Heart left ventricle (tissue), 16 donors: Measurements from ENCODE around the gene SND1. TPM values are rescaled to one million over a fixed set of nuclear protein-coding genes. Genes with fewer than 3 reads are reported as not detected.

Experiments
- ATAC-seq, 4 donors: fragments of 200-7000 bp; cut with Tn5 transposase; one replicate each; pipeline ENCODE4 v1.9.1; 2020 to 2022; ENCODE audit warnings: moderate library complexity in 4 of 4, mild to moderate bottlenecking in 3 of 4, moderate number of reproducible peaks in 1 of 4
- DNase-seq, 5 donors: peaks; one replicate each; pipeline ENCODE4 v3.0.0-alpha.2; 2020
- H3K27ac ChIP-seq, 12 donors: fragments of 200-600 bp; sonication (generic) in 4 of 12; one replicate each; pipeline versions ENCODE4 v1.5.0 to v1.8.0; 2016 to 2022; ENCODE audit warnings: mild to moderate bottlenecking in 2 of 12
- H3K27me3 ChIP-seq, 9 donors: fragments of 200-600 bp; sonication (generic) in 2 of 9; one replicate each; pipeline versions ENCODE4 v1.5.1 to v1.8.0; 2016 to 2022; ENCODE audit warnings: mild to moderate bottlenecking in 3 of 9
- H3K36me3 ChIP-seq, 9 donors: fragments of 200-600 bp; sonication (generic) in 2 of 9; one replicate each; pipeline versions ENCODE4 v1.5.0 to v1.8.0; 2018 to 2022; ENCODE audit warnings: mild to moderate bottlenecking in 2 of 9
- H3K4me1 ChIP-seq, 12 donors: fragments of 200-600 bp; sonication (generic) in 4 of 12; one replicate each; pipeline versions ENCODE4 v1.5.0 to v1.8.0; 2016 to 2022; ENCODE audit warnings: mild to moderate bottlenecking in 3 of 12
- H3K4me3 ChIP-seq, 12 donors: fragments of 200-600 bp; sonication (generic) in 4 of 12; one replicate each; pipeline versions ENCODE4 v1.5.0 to v1.8.0; 2017 to 2022; ENCODE audit warnings: mild to moderate bottlenecking in 9 of 12, moderate library complexity in 4 of 12
- H3K9me3 ChIP-seq, 12 donors: fragments of 200-600 bp; sonication (generic) in 4 of 12; one replicate each; pipeline versions ENCODE4 v1.5.0 to v1.8.0; 2016 to 2022; ENCODE audit warnings: mild to moderate bottlenecking in 1 of 12
- POLR2A ChIP-seq, 2 donors: fragments of 450-650 bp; IDR thresholded peaks; one replicate each; pipeline ENCODE4 v1.6.1; 2017; ENCODE audit warnings: antibody characterized with exemption in 2 of 2, mild to moderate bottlenecking in 2 of 2, moderate library complexity in 2 of 2
- WGBS, 4 donors: extraction: QIAGEN DNeasy Blood & Tissue Kit in 2 of 4; methylation state at CpG; one replicate each; pipeline versions ENCODE4 v1.1.5 to v1.1.7; 2013 to 2018; 5-methylcytosine and 5-hydroxymethylcytosine counted together
- intact Hi-C, 10 donors: fragments of 100-400 bp; cut with DNase I; formaldehyde crosslinking; loops; one replicate each; pipeline versions ENCODE4 v1.11.1 to v1.14.2; 2022
- polyA plus RNA-seq, 2 donors: library from polyadenylated mRNA; stranded (reverse); fragments of 200-250 nt; gene quantifications; one replicate each; pipeline ENCODE4 v1.2.3, GENCODE V29; 2013
- total RNA-seq, 9 donors: library from RNA; depleted of rRNA in 2 of 9; stranded (reverse); fragments of >200 nt in 2 of 9; fragmentation: NEBNext Ultra II Directional in 3 of 9; extraction: Animal tissue kit (Norgen Biotek cat#: 25700) in 3 of 9; gene quantifications; one replicate each; pipeline versions ENCODE4 v1.1.0 to v1.2.4, GENCODE V29; 2016 to 2023
- TF ChIP-seq, protein P1 (sequence below), 12 donors: fragments of 200-600 bp; sonication (generic) in 4 of 12; IDR thresholded peaks; one replicate each; pipeline versions ENCODE4 v1.5.0 to v1.8.0; 2018 to 2022; ENCODE audit warnings: antibody characterized with exemption in 12 of 12, mild to moderate bottlenecking in 5 of 12
- donor health status: ischemic (EF 13 %, LVEDD 7.1; RV severe dilation, severe dysfunction).
- donor health status: healthy with polysubstance abuse.
- donor health status: DM: no; HTN: yes; CAD: no.
- donor health status: DM: no; HTN: no; CAD: no.
- donor health status: ischemic (EF 25% LVEDD 6.9; RV normal size, moderate dysfunction).
- donor health status: ischemic (EF 25% LVEDD 5.7; RV mildly dilated, moderate dysfunction).
- donor health status: healthy.
- donor health status: DM: yes; HTN: yes; CAD: no.
- donor health status: ischemic (EF 35%, LVEDD 5.7; RV mildly dilated, moderate dysfunction).
- donor health status: nonischemic (EF 11% LVEDD 7.7; RV severe dilation, severe dysfunction).
- donor health status: DM: yes; HTN: yes; CAD: no.
- donor health status: PGD.
- donor health status: ischemic (EF 29% LVEDD 5.4; RV normal size, mild dysfunction).
- donor health status: nonischemic (EF 23%, LVEDD 6.1; RV moderate dilation, normal function).

Gene SND1
- total and polyA plus RNA-seq, 11 donors = 45.6 to 115 (median 76.3) TPM

DNA sequence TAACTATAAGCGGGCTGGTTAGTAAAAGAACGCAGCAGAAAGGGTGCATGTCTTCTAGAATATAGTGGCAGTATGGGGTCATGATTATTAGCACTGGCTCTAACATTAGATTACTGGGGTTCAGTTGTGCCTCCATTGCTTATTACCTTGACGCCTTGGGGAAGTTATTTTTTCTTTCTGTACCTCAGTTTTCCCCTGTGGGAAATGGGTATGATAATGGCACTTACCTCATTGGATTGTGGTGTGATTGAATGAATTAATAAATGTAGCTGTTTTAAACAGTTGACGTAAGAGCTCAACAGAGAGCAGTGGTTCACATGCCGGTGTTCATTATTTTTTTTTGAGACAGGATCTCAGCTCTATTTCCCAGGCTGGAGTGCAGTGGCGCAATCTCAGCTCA is 262.7 kb downstream of the SND1 start:
- DNase-seq (no peak), ATAC-seq (no peak)
- H3K36me3 ChIP-seq = no peaks in the 10 kb centered on the region
- H3K27me3 ChIP-seq = no peaks in the 10 kb centered on the region
- no peak overlapping the region for H3K4me3 ChIP-seq
- intact Hi-C loops = no loop called here
- H3K9me3 ChIP-seq = no peaks in the 10 kb centered on the region
- H3K27ac ChIP-seq = no peak overlapping the region
- no peak for TF ChIP-seq POLR2A (IDR thresholded peaks at IDR 0.05)
- TF ChIP-seq, protein P1, sequence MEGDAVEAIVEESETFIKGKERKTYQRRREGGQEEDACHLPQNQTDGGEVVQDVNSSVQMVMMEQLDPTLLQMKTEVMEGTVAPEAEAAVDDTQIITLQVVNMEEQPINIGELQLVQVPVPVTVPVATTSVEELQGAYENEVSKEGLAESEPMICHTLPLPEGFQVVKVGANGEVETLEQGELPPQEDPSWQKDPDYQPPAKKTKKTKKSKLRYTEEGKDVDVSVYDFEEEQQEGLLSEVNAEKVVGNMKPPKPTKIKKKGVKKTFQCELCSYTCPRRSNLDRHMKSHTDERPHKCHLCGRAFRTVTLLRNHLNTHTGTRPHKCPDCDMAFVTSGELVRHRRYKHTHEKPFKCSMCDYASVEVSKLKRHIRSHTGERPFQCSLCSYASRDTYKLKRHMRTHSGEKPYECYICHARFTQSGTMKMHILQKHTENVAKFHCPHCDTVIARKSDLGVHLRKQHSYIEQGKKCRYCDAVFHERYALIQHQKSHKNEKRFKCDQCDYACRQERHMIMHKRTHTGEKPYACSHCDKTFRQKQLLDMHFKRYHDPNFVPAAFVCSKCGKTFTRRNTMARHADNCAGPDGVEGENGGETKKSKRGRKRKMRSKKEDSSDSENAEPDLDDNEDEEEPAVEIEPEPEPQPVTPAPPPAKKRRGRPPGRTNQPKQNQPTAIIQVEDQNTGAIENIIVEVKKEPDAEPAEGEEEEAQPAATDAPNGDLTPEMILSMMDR (IDR thresholded peaks at IDR 0.05) = no peak
- 97 to 99% (median 99%) methylated on average over 6 of the region's 6 CpGs for WGBS, 4 donors
- H3K4me1 ChIP-seq = peaks cover 0 to 6% (median 0%) of the 10 kb centered on the region in 12 donors

DNA sequence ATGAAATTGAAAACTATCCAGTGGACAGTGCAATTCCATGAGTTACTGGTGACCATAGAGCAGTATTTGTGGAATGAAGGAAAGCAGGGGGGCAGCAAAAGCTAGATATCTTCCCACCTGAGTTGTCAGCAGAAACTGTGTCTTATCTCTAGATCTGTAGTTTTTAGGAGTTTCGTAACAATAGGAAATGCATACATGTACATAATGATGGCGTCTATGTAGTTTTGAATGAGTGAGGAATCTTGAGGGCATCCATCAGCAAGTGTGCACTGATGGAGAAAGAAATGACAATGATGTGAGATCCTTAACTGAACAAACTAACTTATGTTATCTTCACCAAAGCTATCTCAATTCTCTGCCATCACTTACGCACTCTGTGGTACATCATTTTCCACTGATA is 264.7 kb downstream of the SND1 start:
- DNase-seq (no peak), ATAC-seq (no peak)
- no peaks in the 10 kb centered on the region for H3K36me3 ChIP-seq
- no peaks in the 10 kb centered on the region for H3K9me3 ChIP-seq
- no peaks in the 10 kb centered on the region for H3K27me3 ChIP-seq
- no peak overlapping the region for H3K4me3 ChIP-seq
- intact Hi-C loops = no loop called here
- WGBS, 4 donors = 96 to 100% (median 97%) methylated on average over 3 of the region's 3 CpGs
- peaks cover 0 to 6% (median 0%) of the 10 kb centered on the region in 12 donors for H3K4me1 ChIP-seq
- no peak overlapping the region for H3K27ac ChIP-seq
- TF ChIP-seq POLR2A (IDR thresholded peaks at IDR 0.05) = no peak
- TF ChIP-seq, protein P1 (IDR thresholded peaks at IDR 0.05) = no peak

DNA sequence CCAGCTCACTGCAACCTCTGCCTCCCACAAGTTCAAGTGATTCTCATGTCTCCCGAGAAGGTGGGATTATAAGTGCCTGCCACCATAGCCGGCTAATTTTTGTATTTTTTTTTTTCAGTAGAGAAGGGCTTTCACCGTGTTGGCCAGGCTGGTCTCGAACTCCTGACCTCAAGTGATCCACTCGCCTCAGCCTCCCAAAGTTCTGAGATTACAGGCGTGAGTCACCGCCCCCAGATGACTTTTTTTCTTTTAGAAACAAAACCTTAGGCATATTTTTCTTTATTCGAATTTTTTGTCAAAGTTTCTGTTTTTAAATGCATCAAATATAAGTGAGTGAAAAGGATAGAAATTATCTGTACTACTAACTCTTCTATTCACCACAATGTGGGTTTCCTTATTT is 266.1 kb downstream of the SND1 start:
- DNase-seq (no peak), ATAC-seq (no peak)
- no peak overlapping the region for H3K27ac ChIP-seq
- no peaks in the 10 kb centered on the region for H3K9me3 ChIP-seq
- H3K27me3 ChIP-seq = no peaks in the 10 kb centered on the region
- intact Hi-C loops = no loop called here
- TF ChIP-seq, protein P1 (IDR thresholded peaks at IDR 0.05) = no peak
- no peak for TF ChIP-seq POLR2A (IDR thresholded peaks at IDR 0.05)
- H3K4me1 ChIP-seq = peaks cover 0 to 6% (median 0%) of the 10 kb centered on the region in 12 donors
- H3K4me3 ChIP-seq = no peak overlapping the region
- 89 to 92% (median 89%) methylated on average over 8 of the region's 8 CpGs for WGBS, 4 donors
- H3K36me3 ChIP-seq = no peaks in the 10 kb centered on the region

DNA sequence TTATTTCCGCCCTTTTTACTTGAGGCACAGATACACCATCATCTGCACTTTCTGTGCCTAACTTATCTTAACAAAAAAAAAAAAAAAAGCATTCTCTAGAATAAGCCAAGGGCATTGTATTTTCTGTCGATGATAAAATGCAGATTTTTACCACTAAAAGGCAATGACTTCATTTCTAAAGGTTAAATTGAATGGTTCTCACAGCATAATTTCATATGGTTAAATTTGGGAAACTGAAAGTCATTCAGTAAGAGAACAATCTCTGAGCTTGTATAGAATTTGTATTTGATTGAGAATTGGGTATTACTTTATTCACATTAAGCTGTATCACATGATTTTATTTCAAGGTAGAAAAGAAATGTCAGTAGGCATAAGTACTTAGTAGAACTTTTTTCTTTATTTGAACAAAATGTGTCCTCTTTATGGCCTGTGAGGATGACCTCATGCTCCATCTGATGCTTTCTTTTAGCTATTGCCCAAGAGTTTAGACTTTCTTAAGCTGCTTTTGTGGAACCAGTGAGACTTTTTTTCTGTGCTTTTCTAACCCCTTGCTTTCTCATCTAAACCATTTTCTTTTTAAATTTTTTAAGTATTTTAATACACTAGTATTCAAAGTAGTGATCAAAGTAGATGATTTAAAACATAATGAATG is 268.9 kb downstream of the SND1 start:
- 85 to 92% (median 89%) methylated on average over 2 of the region's 2 CpGs for WGBS, 4 donors
- ATAC-seq = peak in 1 of 4 donors; percentile 59
- intact Hi-C loops = no loop called here

More for the DNA sequence above, 268.9 kb downstream of the SND1 start:
- no peaks in the 10 kb centered on the region for H3K27me3 ChIP-seq
- H3K27ac ChIP-seq = no peak overlapping the region
- no peak for DNase-seq
- no peaks in the 10 kb centered on the region for H3K9me3 ChIP-seq
- TF ChIP-seq POLR2A (IDR thresholded peaks at IDR 0.05) = no peak
- TF ChIP-seq, protein P1 (IDR thresholded peaks at IDR 0.05) = no peak
- H3K4me1 ChIP-seq = peaks cover 0 to 6% (median 0%) of the 10 kb centered on the region in 12 donors
- H3K4me3 ChIP-seq = no peak overlapping the region
- no peaks in the 10 kb centered on the region for H3K36me3 ChIP-seq
